NOMO-1 treated with DMSO at 0.1 percent for 48 hours (cell line): Measurements from ENCODE around the gene HYAL3.
A peak's percentile ranks its signal among the peaks of the same experiment; 100 is the strongest.

Source experiments
- DNase-seq: peaks from one replicate; lab custom pipeline; 2025; ENCODE audit not compliant: unreplicated experiment; lab: John Stamatoyannopoulos, UW

The HYAL3 gene

GRCh38 chr3:50330330-50330729 lies 31.1 kb upstream of the HYAL3 start:
- no peak for DNase-seq

GRCh38 chr3:50327943-50328691 lies 28.9 kb upstream of the HYAL3 start, which contains the start of gene TUSC2:
TUSC2 (minus strand) TSS chr3:50328223; CDS start chr3:50328099, 124 bp downstream.
- peak; percentile 97 for DNase-seq

- DNase-seq, result no peak
These were observed 27.9 kb upstream of the HYAL3 start for GRCh38 chr3:50327129-50327528.

GRCh38 chr3:50326182-50326541 lies 27.0 kb upstream of the HYAL3 start:
- no peak for DNase-seq

GRCh38 chr3:50325497-50326181 lies 26.4 kb upstream of the HYAL3 start:
- DNase-seq, result no peak

- no peak for DNase-seq
These were observed 25.9 kb upstream of the HYAL3 start for GRCh38 chr3:50325113-50325480.

GRCh38 chr3:50324351-50325112 lies 25.3 kb upstream of the HYAL3 start:
- DNase-seq, result peak; percentile 35

GRCh38 chr3:50323614-50324199 lies 24.5 kb upstream of the HYAL3 start:
- no peak for DNase-seq

- DNase-seq, result no peak
These were observed 23.9 kb upstream of the HYAL3 start for GRCh38 chr3:50323092-50323600.

GRCh38 chr3:50322386-50323091 lies 23.3 kb upstream of the HYAL3 start, which contains the start of gene HYAL2:
HYAL2 (minus strand) TSS chr3:50322745; CDS start chr3:50320489, 2,256 bp downstream.
- no peak for DNase-seq

- no peak for DNase-seq
These were observed 22.8 kb upstream of the HYAL3 start for GRCh38 chr3:50322115-50322385.

GRCh38 chr3:50321336-50322114 lies 22.3 kb upstream of the HYAL3 start:
- DNase-seq, result peak; percentile 85

- DNase-seq, result peak; percentile 28
These were observed 21.7 kb upstream of the HYAL3 start for GRCh38 chr3:50320853-50321335.

- no peak for DNase-seq
These were observed 20.9 kb upstream of the HYAL3 start for GRCh38 chr3:50319894-50320625.

GRCh38 chr3:50319181-50319893 lies 20.1 kb upstream of the HYAL3 start:
- DNase-seq, result no peak

- no peak for DNase-seq
These were observed 19.4 kb upstream of the HYAL3 start for GRCh38 chr3:50318615-50319014.

- DNase-seq, result no peak
These were observed 19.0 kb upstream of the HYAL3 start for GRCh38 chr3:50318163-50318562.

GRCh38 chr3:50317300-50317699 lies 18.1 kb upstream of the HYAL3 start:
- no peak for DNase-seq
